ENCODE measurements around the gene BNC2.

Gene BNC2

GRCh38 chr9:16469184-16469583, 401.3 kb downstream of the BNC2 start:
- POLR2A ChIA-PET: no interaction called here
- CTCF ChIA-PET: no interaction called here
- no peaks in the 10 kb centered on the region for H3K9me3 ChIP-seq (ENCODE audit: control insufficient read depth, insufficient read depth, low read depth, low read length)
- no peak overlapping the region for H3K27ac ChIP-seq (ENCODE audit: extremely low read depth, low read depth, low read length)
- no peaks in the 10 kb centered on the region for H3K4me1 ChIP-seq (ENCODE audit: control insufficient read depth, insufficient read depth, low read length)
- TF ChIP-seq ZNF138 (tag by site-specific recombination; IDR thresholded peaks at IDR 0.05; ENCODE audit: borderline replicate concordance) (no peak), ZNF654 (tag by site-specific recombination; IDR thresholded peaks at IDR 0.05; ENCODE audit: low read depth) (no peak), ZNF184 (tag by site-specific recombination; IDR thresholded peaks at IDR 0.05) (no peak), EGR2 (tag by site-specific recombination; IDR thresholded peaks at IDR 0.05; ENCODE audit: low read depth) (no peak), ZNF114 (tag by site-specific recombination; IDR thresholded peaks at IDR 0.05) (no peak), ZNF664 (tag by site-specific recombination; IDR thresholded peaks at IDR 0.05) (no peak), ZNF449 (tag by site-specific recombination; IDR thresholded peaks at IDR 0.05) (no peak), YY1 (tag by site-specific recombination; IDR thresholded peaks at IDR 0.05) (no peak), SCRT1 (tag by site-specific recombination; IDR thresholded peaks at IDR 0.05; ENCODE audit: borderline replicate concordance) (no peak), ZBTB17 (tag by site-specific recombination; IDR thresholded peaks at IDR 0.05) (no peak), ZNF221 (tag by site-specific recombination; IDR thresholded peaks at IDR 0.05; ENCODE audit: borderline replicate concordance) (no peak), ZSCAN5A (tag by site-specific recombination; IDR thresholded peaks at IDR 0.05) (no peak), ZNF366 (tag by site-specific recombination; conservative IDR thresholded peaks at IDR 0.05) (no peak), PRDM10 (tag by site-specific recombination; IDR thresholded peaks at IDR 0.05) (no peak), ZNF140 (tag by site-specific recombination; IDR thresholded peaks at IDR 0.05) (no peak), ZNF239 (tag by site-specific recombination; IDR thresholded peaks at IDR 0.05) (no peak), ZNF555 (tag by site-specific recombination; conservative IDR thresholded peaks at IDR 0.05) (no peak), ZNF18 (tag by site-specific recombination; IDR thresholded peaks at IDR 0.05) (no peak)
- no peaks in the 10 kb centered on the region for H3K36me3 ChIP-seq (ENCODE audit: control insufficient read depth in 2 of 2, insufficient read depth in 1 of 2, low read length in 2 of 2)
- no peak overlapping the region for H3K4me3 ChIP-seq (ENCODE audit: low read depth, low read length)

- Histone ChIP-seq H3K4me1 (ENCODE audit: control insufficient read depth, insufficient read depth, low read length) (no peaks in the 10 kb centered on the region), H3K4me3 (ENCODE audit: low read depth, low read length) (no peak overlapping the region), H3K9me3 (ENCODE audit: control insufficient read depth, insufficient read depth, low read depth, low read length) (no peaks in the 10 kb centered on the region), H3K27ac (ENCODE audit: extremely low read depth, low read depth, low read length) (no peak overlapping the region), H3K36me3 (ENCODE audit: control insufficient read depth in 2 of 2, insufficient read depth in 1 of 2, low read length in 2 of 2) (no peaks in the 10 kb centered on the region)
- POLR2A ChIA-PET: no interaction called here
- TF ChIP-seq ZFHX2 (tag by site-specific recombination; conservative IDR thresholded peaks at IDR 0.05) (no peak), ZNF404 (tag by site-specific recombination; IDR thresholded peaks at IDR 0.05) (no peak), ZNF19 (tag by site-specific recombination; IDR thresholded peaks at IDR 0.05; ENCODE audit: low read depth) (no peak)
- CTCF ChIA-PET: interaction anchor here (0.7 kb wide), 2 partner anchors 179 to 992 kb away, joined by 3 read pairs; no protein-coding TSS in a partner anchor
These were observed 408.6 kb downstream of the BNC2 start for GRCh38 chr9:16461851-16462250.

All from HEK293 (cell line).